Measurements from ENCODE around the gene SNX27.
A peak's percentile ranks its signal among the peaks of the same experiment; 100 is the strongest.
"Not testable (repeated sequence)": the region's sequence is repeated elsewhere in the genome, so short reads cannot be mapped to it uniquely, and the experiment has no call there.

Gene SNX27

DNA sequence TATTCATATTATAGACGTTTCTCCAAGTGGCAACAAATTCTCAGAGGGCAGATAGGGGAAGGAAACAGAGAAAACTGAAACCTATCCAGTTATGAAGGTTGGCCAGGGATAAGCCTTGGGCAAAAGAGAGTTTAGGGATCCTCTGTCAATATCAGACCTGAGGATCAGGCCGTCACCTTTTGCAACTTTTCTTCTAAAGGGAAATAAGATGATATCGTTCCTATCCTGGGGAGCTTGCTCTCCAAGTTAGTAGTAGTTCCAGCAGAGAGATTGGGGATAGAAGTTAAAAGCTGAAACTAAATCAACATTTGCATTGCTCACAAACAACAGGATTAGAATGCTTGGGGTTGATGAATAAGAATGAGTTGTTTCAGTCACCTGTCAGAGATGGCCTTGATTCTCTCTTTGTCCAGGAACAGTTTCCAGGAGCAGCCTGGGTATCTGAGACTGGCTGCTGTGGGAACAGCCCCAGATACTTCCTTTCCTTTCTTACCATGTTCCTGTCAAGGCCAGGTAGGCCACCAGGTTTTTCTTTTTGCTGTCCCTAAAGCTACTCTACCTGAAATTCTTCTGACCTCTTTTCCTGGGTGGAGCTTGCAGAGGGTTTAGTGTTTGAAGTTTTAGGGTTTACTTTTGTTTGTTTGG, 112.0 kb downstream of the SNX27 start:
- no peak for DNase-seq (ENCODE audit: low read depth)

DNA sequence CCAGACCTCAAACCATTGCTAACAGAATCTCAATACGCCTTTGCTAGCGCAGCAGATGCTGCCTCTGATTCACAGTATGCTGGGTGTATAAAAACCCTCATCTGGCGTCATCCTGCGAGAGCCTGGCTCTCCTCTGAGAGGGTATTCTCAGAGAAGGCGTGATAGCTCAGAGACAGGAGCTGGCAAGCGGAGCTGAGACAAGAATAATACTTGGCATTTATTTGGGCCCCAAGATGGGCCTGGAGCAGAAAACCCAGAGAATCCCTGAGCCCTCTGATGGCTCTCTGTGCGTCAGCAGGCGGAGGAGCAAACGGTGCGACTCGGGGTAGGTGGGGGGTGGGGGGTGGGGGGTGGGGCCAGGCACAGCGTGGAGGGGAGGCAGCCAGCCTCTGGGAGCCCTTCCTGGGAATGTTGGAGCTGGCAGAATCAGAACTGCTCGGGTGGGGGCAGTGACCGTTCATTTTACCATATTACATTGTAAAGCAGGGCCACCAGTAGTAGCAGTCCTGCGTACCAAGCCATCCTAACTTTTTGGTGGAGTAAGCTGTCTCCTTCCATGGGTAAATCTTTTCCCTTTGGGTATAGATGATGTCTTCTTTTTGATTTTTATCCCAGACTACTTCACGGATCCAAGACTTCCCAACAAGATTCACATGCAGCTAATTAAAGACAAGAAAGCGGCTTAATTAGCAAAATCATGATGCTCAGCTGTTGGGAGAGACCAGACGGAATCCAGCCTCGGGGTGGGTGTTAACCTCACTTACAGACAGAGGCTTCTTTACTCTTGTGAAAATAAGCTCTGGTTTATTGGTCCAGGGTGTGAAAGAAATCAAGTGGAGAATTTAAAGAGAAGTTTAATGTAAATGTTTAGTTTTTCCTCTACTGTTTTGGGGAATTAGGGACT, 116.6 kb downstream of the SNX27 start:
- peak; percentile 13 for DNase-seq (ENCODE audit: low read depth)

DNA sequence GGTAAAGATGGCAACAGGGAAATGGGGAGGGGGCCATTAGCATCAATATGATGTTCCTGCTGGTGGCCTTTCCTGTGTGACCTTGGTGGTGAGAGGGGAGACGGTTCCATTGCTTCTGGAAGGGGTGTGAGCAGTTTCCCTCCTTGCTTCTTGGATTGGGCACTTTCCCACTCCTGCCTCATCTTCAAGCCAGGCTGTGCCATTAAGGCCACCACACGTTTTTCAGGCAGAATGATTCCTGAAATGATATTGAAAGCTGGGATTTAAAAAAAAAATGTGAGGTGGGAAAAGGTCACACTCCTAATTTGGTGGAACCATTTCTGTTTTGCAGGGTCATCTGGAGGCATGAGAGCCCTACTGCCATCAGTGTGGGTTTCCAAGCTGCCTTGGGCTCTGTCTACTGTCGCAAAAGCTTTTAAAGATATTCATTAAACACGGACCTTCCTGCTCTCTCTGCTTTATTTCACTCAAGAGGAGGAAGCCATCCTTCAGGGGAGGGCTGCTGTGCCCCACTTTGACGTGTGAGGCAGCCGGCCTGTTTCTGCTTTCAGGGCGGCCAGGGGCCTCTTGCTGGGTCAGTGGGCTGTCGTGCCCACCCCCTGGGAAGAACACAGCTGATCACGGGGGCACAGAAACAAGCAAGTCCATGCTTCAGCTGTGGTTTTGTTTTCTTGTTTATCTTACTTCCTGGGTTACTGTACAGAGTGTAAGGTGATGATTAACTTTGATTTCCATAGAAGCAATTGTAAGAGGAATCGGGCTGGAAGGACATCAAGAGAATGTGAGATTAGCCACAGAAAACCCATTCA, 117.5 kb downstream of the SNX27 start:
- no peak for DNase-seq (ENCODE audit: low read depth)

DNA sequence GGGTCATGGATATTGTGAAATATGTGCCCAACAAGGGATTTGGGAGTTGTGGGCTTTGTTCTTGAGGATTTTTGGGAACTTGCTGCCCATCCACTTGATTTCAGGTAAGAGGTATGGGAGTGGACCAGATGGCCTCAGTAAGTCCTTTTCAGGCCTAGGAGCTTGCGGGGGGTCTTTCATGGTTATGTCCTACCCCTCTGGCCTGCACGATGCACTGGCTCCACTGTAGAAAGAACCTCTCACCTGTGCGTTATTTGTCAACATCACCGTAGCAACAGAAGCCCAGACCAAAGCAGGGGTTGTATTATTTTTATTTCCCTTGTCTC, 118.1 kb downstream of the SNX27 start:
- no peak for DNase-seq (ENCODE audit: low read depth)

DNA sequence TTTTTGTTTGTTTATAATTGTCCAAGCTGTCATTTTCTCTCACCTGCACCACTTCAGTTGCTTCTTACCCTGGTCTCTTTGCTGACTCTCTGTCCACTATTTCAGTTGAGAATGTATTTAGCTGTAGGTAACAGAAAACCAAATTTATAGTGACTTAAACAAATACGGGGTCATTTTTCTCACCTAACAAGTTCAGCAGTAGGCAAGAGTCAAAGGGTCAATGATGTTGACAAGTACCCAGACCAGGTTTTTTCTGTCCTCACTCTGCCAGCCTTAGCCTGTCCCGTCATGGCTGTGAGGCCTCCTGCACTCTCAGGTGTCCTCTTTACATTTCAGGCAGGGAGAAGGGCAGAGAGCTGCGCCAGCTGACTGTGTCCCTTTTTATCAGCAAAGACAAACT, 121.3 kb downstream of the SNX27 start:
- DNase-seq (ENCODE audit: low read depth) = no peak

DNA sequence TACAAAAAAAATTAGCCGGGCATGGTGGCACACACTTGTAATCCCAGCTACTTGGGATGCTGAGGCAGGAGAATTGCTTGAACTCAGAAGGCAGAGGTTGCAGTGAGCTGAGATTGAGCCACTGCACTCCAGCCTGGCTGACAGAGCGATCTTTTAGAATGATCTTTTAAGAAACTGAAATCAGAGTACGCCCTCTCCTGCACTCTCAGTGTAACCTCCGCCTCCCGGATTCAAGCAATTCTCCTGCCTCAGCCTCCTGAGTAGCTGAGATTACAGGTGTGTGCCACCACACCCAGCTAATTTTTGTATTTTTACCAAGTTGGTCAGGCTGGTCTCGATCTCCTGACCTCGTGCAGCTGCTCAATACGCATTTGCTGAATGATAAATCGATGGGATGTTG, 122.1 kb downstream of the SNX27 start:
- DNase-seq (ENCODE audit: low read depth) = not testable (repeated sequence)

DNA sequence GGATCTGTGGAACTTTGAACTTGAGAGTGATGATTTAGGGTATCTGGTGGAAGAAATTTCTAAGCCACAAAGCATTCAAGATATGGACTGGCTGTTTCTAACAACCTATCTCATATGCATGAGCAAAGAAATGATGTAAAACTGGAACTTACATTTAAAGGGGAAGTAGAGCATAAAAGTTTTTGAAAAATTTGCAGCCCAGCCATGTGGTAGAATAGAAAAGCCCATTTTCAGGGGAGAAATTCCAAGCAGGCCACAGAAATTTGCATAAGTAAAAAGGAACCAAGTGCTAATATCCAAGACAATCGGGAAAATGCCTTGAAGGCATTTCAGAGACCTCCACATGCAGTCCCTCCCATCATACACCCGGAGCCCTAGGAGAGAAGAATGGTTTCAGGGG, 125.2 kb downstream of the SNX27 start:
- no peak for DNase-seq (ENCODE audit: low read depth)

DNA sequence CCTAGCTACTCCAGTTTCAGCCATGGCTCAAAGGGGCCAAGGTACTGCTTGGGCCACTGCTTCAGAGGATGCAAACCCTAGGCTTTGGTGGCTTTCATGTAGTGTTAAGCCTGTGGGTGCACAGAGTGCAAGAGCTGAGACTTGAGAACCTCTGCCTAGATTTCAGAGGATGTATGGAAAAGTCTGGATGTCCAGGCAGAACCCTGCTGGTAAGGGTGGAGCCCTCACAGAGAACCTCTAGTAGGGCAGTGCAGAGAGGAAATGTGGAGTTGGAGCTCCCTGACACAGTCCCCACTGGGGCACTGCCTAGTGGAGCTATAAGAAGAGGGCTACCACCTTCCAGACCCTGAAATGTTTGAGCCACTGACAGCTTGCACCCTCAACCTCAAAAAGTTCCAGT, 125.6 kb downstream of the SNX27 start:
- DNase-seq (ENCODE audit: low read depth) = no peak

DNA sequence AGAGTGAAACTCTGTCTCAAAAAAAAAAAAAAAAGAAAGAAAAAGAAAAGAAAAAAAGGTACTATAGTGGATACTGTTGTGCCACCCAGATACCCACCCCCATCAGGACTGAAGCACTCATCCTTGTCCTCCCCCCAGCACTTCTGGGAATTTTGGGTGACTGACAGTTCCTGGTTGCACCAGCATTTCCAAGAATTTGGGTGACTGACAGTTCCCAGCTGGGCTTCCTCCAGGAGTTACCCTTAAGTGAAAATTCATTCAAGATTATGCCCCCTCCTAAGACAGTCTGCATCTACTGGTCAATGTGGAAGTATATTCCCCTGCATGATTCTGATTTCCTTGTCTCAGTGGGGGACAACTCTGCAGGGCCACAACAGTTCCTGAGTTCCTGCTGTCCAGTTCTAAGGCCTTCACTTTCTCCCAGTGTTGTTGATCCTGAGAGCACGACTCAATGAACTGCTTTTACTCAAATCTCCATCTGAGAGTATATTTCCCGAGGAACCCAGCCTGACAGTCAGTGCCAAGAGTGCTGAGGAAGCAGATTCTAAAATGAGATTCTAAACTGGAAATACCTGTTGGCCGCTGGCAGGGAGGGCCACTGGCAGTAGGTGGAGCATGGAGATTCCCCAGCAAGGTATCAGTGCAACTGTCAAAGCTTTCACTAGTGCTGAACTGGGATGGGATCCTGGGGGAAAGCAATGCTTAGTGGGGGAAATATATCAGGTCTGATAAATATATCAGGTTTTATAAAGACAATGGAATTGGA, 127.9 kb downstream of the SNX27 start:
- no peak for DNase-seq (ENCODE audit: low read depth)

DNA sequence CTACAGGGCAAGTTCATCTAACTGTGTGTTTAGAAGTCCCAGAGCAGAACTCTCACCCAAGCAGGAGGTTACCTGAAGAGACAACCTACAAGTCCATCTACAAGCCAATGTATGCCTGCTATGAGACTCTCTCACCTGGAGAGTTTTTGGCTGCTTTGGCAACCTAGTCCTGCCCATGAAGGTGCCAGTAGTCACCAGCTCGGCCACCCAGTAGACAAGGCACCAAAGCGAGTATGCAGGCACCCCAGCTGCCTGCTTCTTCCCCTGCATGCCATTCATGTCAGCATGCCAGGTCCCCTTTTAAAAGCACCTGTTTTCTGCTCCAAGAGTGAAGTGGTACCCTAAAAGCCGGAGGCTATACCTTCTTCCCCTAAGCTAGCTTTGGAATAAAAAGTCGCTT, 129.7 kb downstream of the SNX27 start:
- no peak for DNase-seq (ENCODE audit: low read depth)

All from non-pigmented ciliary epithelial cell (primary cell).